Measurements from ENCODE around the gene FANCI. TPM values are rescaled to one million over a fixed set of nuclear protein-coding genes. Genes with fewer than 3 reads are reported as not detected.

FANCI gene
- total and polyA plus RNA-seq, 2 of the 4 experiments (the other 2 are of a cell fraction), result 13.2 to 34.2 TPM

DNA sequence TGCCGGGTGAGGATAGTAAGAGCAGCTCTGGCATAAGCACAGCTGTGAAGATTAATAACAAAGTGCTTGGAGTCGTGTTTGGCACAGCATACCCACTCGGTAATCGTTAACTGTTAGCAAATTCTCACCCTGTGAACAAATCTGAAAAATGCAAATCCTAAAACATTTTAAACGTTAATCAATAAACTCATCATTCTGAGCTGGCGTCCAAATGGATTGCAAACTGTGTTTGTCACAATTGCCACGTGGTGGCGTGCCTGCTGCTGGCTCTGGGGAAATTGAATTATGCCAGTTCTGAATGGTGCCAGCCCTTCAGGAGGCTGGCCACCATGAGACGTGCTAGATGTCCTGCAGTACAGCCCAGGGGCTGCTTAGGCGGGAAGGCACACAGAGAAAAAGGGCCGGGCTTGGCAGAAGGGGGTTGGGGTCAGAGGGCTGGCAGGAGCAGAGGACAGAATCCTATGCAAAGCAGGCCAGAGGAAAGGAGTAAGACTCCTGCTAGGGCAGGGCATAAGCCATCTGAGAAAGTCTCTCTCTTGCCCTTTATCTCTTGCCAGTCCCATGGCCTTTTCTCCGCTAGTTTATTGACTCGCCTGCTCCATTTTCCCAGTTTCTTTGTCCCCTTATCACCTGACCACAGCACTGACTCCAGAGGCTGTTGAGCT is 113.0 kb downstream of the FANCI start:
- 0 out of 2 replicates have a peak, but pooled peaks cover 2% of the 10 kb centered on the region for H4K20me1 ChIP-seq (ENCODE audit: insufficient read depth, low read length)
- peaks cover 69% of the 10 kb centered on the region for H3K27me3 ChIP-seq (ENCODE audit: control insufficient read depth, insufficient read depth, low read length)
- H4K5ac ChIP-seq (ENCODE audit: low read depth, low read length), result no peak overlapping the region
- no peak overlapping the region for H3K14ac ChIP-seq (replicated peaks; ENCODE audit: low read depth, low read length)
- ChIA-PET CTCF (interaction anchor here (0.9 to 2.6 kb wide), 7 partner anchors 8 to 116 kb away, joined by 3 to 6 read pairs (median 4); no protein-coding TSS in a partner anchor), POLR2A (ENCODE audit: unreplicated experiment) (no interaction called here)
- H3K9me1 ChIP-seq (ENCODE audit: insufficient read depth, low read length), result no peaks in the 10 kb centered on the region
- no peaks in the 10 kb centered on the region for H3K4me1 ChIP-seq (ENCODE audit: control insufficient read depth, insufficient read depth, low read length)
- no peaks in the 10 kb centered on the region for H3K79me1 ChIP-seq (ENCODE audit: low read depth in 1 of 2, low read length in 2 of 2)
- no peak overlapping the region for H2BK120ac ChIP-seq (ENCODE audit: low read depth, low read length)
- intact Hi-C loops (cut with micrococcal nuclease), result no loop called here
- no peak overlapping the region for H3K27ac ChIP-seq (ENCODE audit: insufficient read depth, low read length)
- H2AK5ac ChIP-seq (ENCODE audit: low read depth, low read length), result no peak overlapping the region
- no peaks in the 10 kb centered on the region for H3K36me3 ChIP-seq (ENCODE audit: control insufficient read depth, insufficient read depth, low read length)
- no peak overlapping the region for H3K18ac ChIP-seq (ENCODE audit: low read depth, low read length)
- H4K8ac ChIP-seq (ENCODE audit: low read depth in 2 of 2, low read length in 2 of 2), result no peak overlapping the region
- no peak overlapping the region for H3K4me2 ChIP-seq (ENCODE audit: low read depth, low read length)
- no peak overlapping the region for H2BK5ac ChIP-seq (ENCODE audit: low read depth, low read length, poor library complexity, severe bottlenecking)
- in situ Hi-C loops (cut with MboI; ENCODE audit: low sequenced_read_pairs), result no loop called here
- no peaks in the 10 kb centered on the region for H3K9me3 ChIP-seq (ENCODE audit: control insufficient read depth, insufficient read depth, low read length)
- BruUV-seq (replicated peaks), result no TSS peak
- H2AK9ac ChIP-seq (replicated peaks; ENCODE audit: low read depth, low read length, poor library complexity), result no peak overlapping the region
- H3K4me3 ChIP-seq (ENCODE audit: insufficient read depth, low read depth, low read length), result no peak overlapping the region
- H2BK20ac ChIP-seq (ENCODE audit: low read depth, low read length), result no peak overlapping the region
- H3K56ac ChIP-seq (ENCODE audit: extremely low read depth, insufficient read depth, low read length), result no peak overlapping the region
- H3K9ac ChIP-seq (ENCODE audit: low read depth, low read length), result no peak overlapping the region
- dilution Hi-C loops (cut with HindIII; ENCODE audit: low sequenced_read_pairs, unreplicated experiment), result no loop called here
- no peak overlapping the region for H2AFZ ChIP-seq (replicated peaks; ENCODE audit: low read length, poor library complexity)
- H3K4ac ChIP-seq (ENCODE audit: low read depth, low read length), result no peak overlapping the region
- no peak overlapping the region for H3K23ac ChIP-seq (ENCODE audit: low read depth, low read length)
- no peak for DNase-seq
- H2BK15ac ChIP-seq (ENCODE audit: low read depth, low read length), result no peak overlapping the region
- H4K91ac ChIP-seq (ENCODE audit: insufficient read depth, low read depth, low read length), result no peak overlapping the region
- TF ChIP-seq RAD21 (IDR thresholded peaks at IDR 0.05; ENCODE audit: low read length) (0 out of 2 replicates have a peak, but pooled peaks have one; percentile 9), SMC3 (IDR thresholded peaks at IDR 0.05; ENCODE audit: low read depth, low read length) (peak; percentile 32; the same call in 1 of the 2 replicates), POLR2A (IDR thresholded peaks at IDR 0.05; ENCODE audit: low read depth, low read length) (no peak), CEBPB (IDR thresholded peaks at IDR 0.05; ENCODE audit: low read depth, low read length) (no peak)
- TF ChIP-seq, protein P1, sequence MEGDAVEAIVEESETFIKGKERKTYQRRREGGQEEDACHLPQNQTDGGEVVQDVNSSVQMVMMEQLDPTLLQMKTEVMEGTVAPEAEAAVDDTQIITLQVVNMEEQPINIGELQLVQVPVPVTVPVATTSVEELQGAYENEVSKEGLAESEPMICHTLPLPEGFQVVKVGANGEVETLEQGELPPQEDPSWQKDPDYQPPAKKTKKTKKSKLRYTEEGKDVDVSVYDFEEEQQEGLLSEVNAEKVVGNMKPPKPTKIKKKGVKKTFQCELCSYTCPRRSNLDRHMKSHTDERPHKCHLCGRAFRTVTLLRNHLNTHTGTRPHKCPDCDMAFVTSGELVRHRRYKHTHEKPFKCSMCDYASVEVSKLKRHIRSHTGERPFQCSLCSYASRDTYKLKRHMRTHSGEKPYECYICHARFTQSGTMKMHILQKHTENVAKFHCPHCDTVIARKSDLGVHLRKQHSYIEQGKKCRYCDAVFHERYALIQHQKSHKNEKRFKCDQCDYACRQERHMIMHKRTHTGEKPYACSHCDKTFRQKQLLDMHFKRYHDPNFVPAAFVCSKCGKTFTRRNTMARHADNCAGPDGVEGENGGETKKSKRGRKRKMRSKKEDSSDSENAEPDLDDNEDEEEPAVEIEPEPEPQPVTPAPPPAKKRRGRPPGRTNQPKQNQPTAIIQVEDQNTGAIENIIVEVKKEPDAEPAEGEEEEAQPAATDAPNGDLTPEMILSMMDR (conservative IDR thresholded peaks at IDR 0.05; ENCODE audit: low read depth, low read length), result peak; percentile 39
- TF ChIP-seq, protein P2, sequence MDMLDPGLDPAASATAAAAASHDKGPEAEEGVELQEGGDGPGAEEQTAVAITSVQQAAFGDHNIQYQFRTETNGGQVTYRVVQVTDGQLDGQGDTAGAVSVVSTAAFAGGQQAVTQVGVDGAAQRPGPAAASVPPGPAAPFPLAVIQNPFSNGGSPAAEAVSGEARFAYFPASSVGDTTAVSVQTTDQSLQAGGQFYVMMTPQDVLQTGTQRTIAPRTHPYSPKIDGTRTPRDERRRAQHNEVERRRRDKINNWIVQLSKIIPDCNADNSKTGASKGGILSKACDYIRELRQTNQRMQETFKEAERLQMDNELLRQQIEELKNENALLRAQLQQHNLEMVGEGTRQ (IDR thresholded peaks at IDR 0.05; ENCODE audit: low read depth, low read length), result peak; percentile 32; the same call in 1 of the 2 replicates
- ATAC-seq (ENCODE audit: low read depth), result no peak
- WGBS, 2 experiments (ENCODE audit: extremely low coverage in 2 of 2, insufficient read length in 1 of 2), result 28% methylated on average over 9 of the region's 13 CpGs; no CpG with 5 or more reads in 1 of the 2 experiments
